H1 (cell line): ENCODE results near the gene PSMC4. TPM values are rescaled to one million over a fixed set of nuclear protein-coding genes. Genes with fewer than 3 reads are reported as not detected.

ENCODE experiments used
- CTCF ChIA-PET: fragments of 300-600 bp; sonication (Branson Sonifier 250); formaldehyde crosslinking; loops from one replicate; lab custom pipeline; 2021; ENCODE audit not compliant: partially characterized antibody; lab: Charles Lee
- POLR2A ChIA-PET: fragments of 300-600 bp; sonication (Branson Sonifier 250); formaldehyde crosslinking; loops from one replicate; lab custom pipeline; 2021; ENCODE audit warnings: inconsistent platforms; ENCODE audit not compliant: partially characterized antibody; lab: Charles Lee
- DNase-seq, 2 experiments: peaks; one replicate each; pipeline versions ENCODE4 v3.0.0 to v3.0.0-alpha.2; 2010 to 2022; ENCODE audit warnings: low spot score in 2 of 2, low read depth in 1 of 2, mixed read lengths in 1 of 2
- FAIRE-seq: peaks from 2 replicates; lab custom pipeline; 2011; peaks lifted over from hg19 to GRCh38; lab: Jason Lieb, UNC
- H2AFZ ChIP-seq: 2 replicates; pipeline ENCODE4 v1.8.1; 2012; ENCODE audit warnings: low read length, inconsistent platforms
- H2AK5ac ChIP-seq: 2 replicates; pipeline ENCODE4 v1.6.1; 2013; ENCODE audit warnings: low read depth, low read length
- H2BK120ac ChIP-seq: replicated peaks from 2 replicates; pipeline ENCODE3; 2013; ENCODE audit warnings: low read depth, low read length, inconsistent platforms
- H2BK12ac ChIP-seq: 2 replicates; pipeline ENCODE4 v1.6.1; 2013; ENCODE audit warnings: low read depth, low read length
- H2BK15ac ChIP-seq: 2 replicates; pipeline ENCODE4 v1.6.1; 2013; ENCODE audit warnings: low read length
- H2BK20ac ChIP-seq: 2 replicates; pipeline ENCODE4 v1.6.1; 2013; ENCODE audit warnings: low read length
- H2BK5ac ChIP-seq: 2 replicates; pipeline ENCODE4 v1.6.1; 2013; ENCODE audit warnings: low read depth, low read length
- H3K14ac ChIP-seq: 2 replicates; pipeline ENCODE4 v1.6.1; 2013; ENCODE audit warnings: inconsistent platforms; ENCODE audit not compliant: insufficient read length
- H3K18ac ChIP-seq: 2 replicates; pipeline ENCODE4 v1.6.1; 2013; ENCODE audit warnings: low read length; ENCODE audit errors: extremely low read depth
- H3K23ac ChIP-seq: 2 replicates; pipeline ENCODE4 v1.6.1; 2013; ENCODE audit warnings: inconsistent platforms; ENCODE audit not compliant: insufficient read length
- H3K23me2 ChIP-seq: 2 replicates; pipeline ENCODE4 v1.6.1; 2013; ENCODE audit warnings: low read depth, low read length
- H3K27ac ChIP-seq: 2 replicates; pipeline ENCODE4 v1.6.1; 2011; ENCODE audit warnings: low read depth, low read length, inconsistent platforms
- H3K27me3 ChIP-seq, 4 experiments: replicated peaks in 1 of 4; 1 replicate in 1 of 4; 2 replicates in 3 of 4; pipeline versions ENCODE4 v1.6.1 to v1.8.1; 2011 to 2013; ENCODE audit warnings: low read length in 3 of 4, mild to moderate bottlenecking in 3 of 4, inconsistent platforms in 2 of 4, mixed read lengths in 2 of 4, moderate library complexity in 1 of 4; ENCODE audit not compliant: control insufficient read depth in 3 of 4, insufficient read depth in 3 of 4; ENCODE audit errors: extremely low read depth in 1 of 4
- H3K36me3 ChIP-seq, 4 experiments: 2 replicates each; pipeline versions ENCODE4 v1.6.1 to v1.8.1; 2011 to 2013; ENCODE audit warnings: mild to moderate bottlenecking in 4 of 4, low read length in 3 of 4, moderate library complexity in 2 of 4, control low read depth in 1 of 4, inconsistent platforms in 1 of 4; ENCODE audit not compliant: insufficient read depth in 4 of 4, control insufficient read depth in 2 of 4
- H3K4ac ChIP-seq: replicated peaks from 2 replicates; pipeline ENCODE3; 2013; ENCODE audit warnings: low read length, low read depth, mixed read lengths, inconsistent platforms; ENCODE audit not compliant: insufficient read length
- H3K4me1 ChIP-seq, 4 experiments: replicated peaks in 1 of 4; 1 replicate in 1 of 4; 2 replicates in 3 of 4; pipeline versions ENCODE4 v1.6.1 to v1.8.1; 2011 to 2013; ENCODE audit warnings: low read length in 3 of 4, inconsistent platforms in 2 of 4, mixed read lengths in 1 of 4; ENCODE audit not compliant: insufficient read depth in 4 of 4, control insufficient read depth in 3 of 4
- H3K4me2 ChIP-seq, 2 experiments: 2 replicates each; pipeline versions ENCODE4 v1.6.1 to v1.8.1; 2011 to 2013; ENCODE audit warnings: low read depth in 2 of 2, low read length in 2 of 2, control low read depth in 1 of 2, inconsistent platforms in 1 of 2, mild to moderate bottlenecking in 1 of 2; ENCODE audit not compliant: insufficient read depth in 1 of 2
- H3K4me3 ChIP-seq, 4 experiments: fragments of 200-600, 300-600 bp in 1 of 4; sonication (generic), shearing (Covaris generic), sonication (Bioruptor Twin) in 1 of 4; 2 replicates each; pipeline versions ENCODE4 v1.5.1 to v1.8.1; 2011 to 2016; ENCODE audit warnings: low read length in 4 of 4, low read depth in 3 of 4, control low read depth in 2 of 4, inconsistent platforms in 2 of 4, mild to moderate bottlenecking in 2 of 4, mixed read lengths in 1 of 4, moderate library complexity in 1 of 4; ENCODE audit not compliant: insufficient read depth in 2 of 4; ENCODE audit errors: extremely low read depth in 1 of 4
- H3K56ac ChIP-seq: replicated peaks from 2 replicates; pipeline ENCODE3; 2013; ENCODE audit warnings: low read depth, mild to moderate bottlenecking, mixed read lengths, low read length, inconsistent platforms; ENCODE audit not compliant: insufficient read length
- H3K79me1 ChIP-seq: 2 replicates; pipeline ENCODE4 v1.6.1; 2013; ENCODE audit warnings: low read depth, low read length, control low read depth
- H3K79me2 ChIP-seq, 2 experiments: 2 replicates each; pipeline versions ENCODE4 v1.6.1 to v1.8.1; 2012 to 2013; ENCODE audit warnings: low read length in 2 of 2, mild to moderate bottlenecking in 2 of 2, inconsistent platforms in 1 of 2; ENCODE audit not compliant: insufficient read depth in 2 of 2, control insufficient read depth in 1 of 2
- H3K9ac ChIP-seq, 4 experiments: replicated peaks in 1 of 4; 1 replicate in 1 of 4; 2 replicates in 3 of 4; pipeline versions ENCODE4 v1.6.1 to v1.8.1; 2011 to 2013; ENCODE audit warnings: low read depth in 3 of 4, low read length in 3 of 4, control low read depth in 2 of 4, mild to moderate bottlenecking in 2 of 4, moderate library complexity in 2 of 4, inconsistent platforms in 1 of 4; ENCODE audit errors: extremely low read depth in 1 of 4
- H3K9me3 ChIP-seq, 2 experiments: 2 replicates each; pipeline versions ENCODE4 v1.6.1 to v1.8.1; 2012 to 2013; ENCODE audit warnings: mild to moderate bottlenecking in 2 of 2, moderate library complexity in 2 of 2, control low read depth in 1 of 2, inconsistent platforms in 1 of 2, low read depth in 1 of 2, low read length in 1 of 2, mixed read lengths in 1 of 2; ENCODE audit not compliant: insufficient read depth in 2 of 2
- H4K20me1 ChIP-seq, 2 experiments: replicated peaks in 1 of 2; 2 replicates each; pipeline versions ENCODE3 to v1.8.1; 2011 to 2013; ENCODE audit warnings: inconsistent platforms in 2 of 2, low read length in 2 of 2, mild to moderate bottlenecking in 1 of 2; ENCODE audit not compliant: insufficient read depth in 2 of 2, control insufficient read depth in 1 of 2
- H4K5ac ChIP-seq: 2 replicates; pipeline ENCODE4 v1.6.1; 2013; ENCODE audit warnings: low read length, low read depth, mixed read lengths, inconsistent platforms; ENCODE audit not compliant: insufficient read length
- H4K8ac ChIP-seq: 2 replicates; pipeline ENCODE4 v1.8.0; 2013; ENCODE audit warnings: mild to moderate bottlenecking, moderate library complexity, low read length, inconsistent platforms; ENCODE audit not compliant: insufficient read depth; ENCODE audit errors: extremely low read depth
- H4K91ac ChIP-seq: replicated peaks from 2 replicates; pipeline ENCODE3; 2013; ENCODE audit warnings: low read length, mixed read lengths, inconsistent platforms; ENCODE audit not compliant: insufficient read length
- HDAC2 ChIP-seq, 2 experiments: fragments of 300-600 bp in 1 of 2; sonication (generic) in 1 of 2; IDR thresholded peaks; 2 replicates each; pipeline ENCODE4 v1.6.1; 2011 to 2012; ENCODE audit warnings: low read depth in 2 of 2, low read length in 2 of 2, mild to moderate bottlenecking in 2 of 2, moderate library complexity in 2 of 2, borderline replicate concordance in 1 of 2, inconsistent platforms in 1 of 2
- JUN ChIP-seq: IDR thresholded peaks from 2 replicates; pipeline ENCODE4 v1.6.1; 2011; ENCODE audit warnings: low read depth, mild to moderate bottlenecking, improper control_type of control experiment, low read length
- MAX ChIP-seq: IDR thresholded peaks from 2 replicates; pipeline ENCODE4 v1.6.1; 2012; ENCODE audit warnings: inconsistent platforms
- PHF8 ChIP-seq: fragments of 200-600 bp; sonication (generic); conservative IDR thresholded peaks from 2 replicates; pipeline ENCODE4 v1.7.1; 2012; ENCODE audit warnings: low read depth, mild to moderate bottlenecking, inconsistent platforms, low read length, moderate library complexity
- RBBP5 ChIP-seq: IDR thresholded peaks from 2 replicates; pipeline ENCODE4 v1.7.1; 2012; ENCODE audit warnings: low read depth, mild to moderate bottlenecking, inconsistent platforms, low read length, moderate library complexity, borderline replicate concordance
- SAP30 ChIP-seq: fragments of 300-600 bp; sonication (generic); IDR thresholded peaks from 2 replicates; pipeline ENCODE4 v1.7.1; 2012; ENCODE audit warnings: low read length, moderate library complexity, mild to moderate bottlenecking, inconsistent platforms; ENCODE audit not compliant: insufficient read depth, insufficient replicate concordance
- SP1 ChIP-seq: IDR thresholded peaks from 2 replicates; pipeline ENCODE4 v1.6.1; 2011; ENCODE audit warnings: low read depth, low read length
- SUZ12 ChIP-seq: fragments of 200-600 bp; sonication (generic); IDR thresholded peaks from 2 replicates; pipeline ENCODE4 v1.6.1; 2012; ENCODE audit warnings: mild to moderate bottlenecking, inconsistent platforms, low read length, moderate library complexity, mixed read lengths
- ZNF274 ChIP-seq: IDR thresholded peaks from 2 replicates; pipeline ENCODE4 v1.7.0; 2012; ENCODE audit warnings: low read length, borderline replicate concordance; ENCODE audit errors: extremely low read depth
- WGBS, 2 experiments: shearing (Covaris generic) in 1 of 2; methylation state at CpG; one replicate each; pipeline versions ENCODE4 v1.1.6 to v1.1.7; 2013 to 2015; ENCODE audit warnings: low lambda C conversion rate in 2 of 2, mixed read lengths in 2 of 2, inconsistent platforms in 1 of 2, low coverage in 1 of 2, missing lambda C conversion rate in 1 of 2; ENCODE audit not compliant: insufficient replicate concordance in 2 of 2, insufficient coverage in 1 of 2, insufficient read length in 1 of 2; ENCODE audit errors: extremely low coverage in 1 of 2, missing lambda C conversion rate in 1 of 2; 5-methylcytosine and 5-hydroxymethylcytosine counted together
- polyA plus RNA-seq, 7 experiments: library from polyadenylated mRNA; depleted of rRNA in 3 of 7; stranded (reverse) in 5 of 7; unstranded in 2 of 7; fragments of >200 nt in 5 of 7; fragments of 200-250 nt in 2 of 7; gene quantifications; 1 replicate in 5 of 7; 2 replicates in 1 of 7; 4 replicates in 1 of 7; pipeline versions ENCODE4 v1.2.1 to v1.2.3, GENCODE V29; 2011 to 2013; ENCODE audit warnings: missing spikeins in 2 of 7, mixed read lengths in 2 of 7
- total RNA-seq: library from RNA; stranded (reverse); fragmentation: NEBNext Ultra II Directional; extraction: Animal tissue kit (Norgen Biotek cat#: 25700); gene quantifications from 2 replicates; pipeline ENCODE4 v1.2.1, GENCODE V29; 2021

The PSMC4 gene
- total and polyA plus RNA-seq, 2 of the 8 experiments (the other 6 are each of a cell fraction or from before 2014, with no cell fraction given): 116 to 126 TPM

- CTCF ChIA-PET: interaction anchor here (0.6 to 2.0 kb wide), 15 partner anchors 9 to 296 kb away, joined by 3 to 11 read pairs (median 3); partner anchors contain the start of genes TTC9B and ZNF780A
- no peak for FAIRE-seq
Observed at GRCh38 chr19:39969681-39970424, 1.1 kb upstream of the PSMC4 start.

More at GRCh38 chr19:39969681-39970424, 1.1 kb upstream of the PSMC4 start:
- no peak overlapping the region for H2BK120ac ChIP-seq
- H4K5ac ChIP-seq: no peak overlapping the region
- H2BK15ac ChIP-seq: no peak overlapping the region
- H2AFZ ChIP-seq: peak overlapping the region; percentile 29; the same call in 1 of the 2 replicates
- H3K9me3 ChIP-seq: no peaks in the 10 kb centered on the region
- peaks cover 3 to 21% of the 10 kb centered on the region in 2 experiments; a peak in 3 of 4 replicates for H3K79me2 ChIP-seq
- DNase-seq: no peak
- H3K56ac ChIP-seq: no peak overlapping the region
- H3K14ac ChIP-seq: no peak overlapping the region
- POLR2A ChIA-PET: interaction anchor here (0.6 to 2.8 kb wide), 14 partner anchors 9 to 222 kb away, joined by 3 to 8 read pairs (median 4); partner anchors contain the start of genes MAP3K10 and ZNF546
- H2AK5ac ChIP-seq: peak overlapping the region; percentile 85; the same call in 1 of the 2 replicates
- peak overlapping the region; percentile 45 for H4K91ac ChIP-seq
- no peaks in the 10 kb centered on the region for H3K27me3 ChIP-seq
- peaks cover 2 to 8% of the 10 kb centered on the region in 2 experiments for H4K20me1 ChIP-seq
- H3K23me2 ChIP-seq: peaks cover 5% of the 10 kb centered on the region
- H3K36me3 ChIP-seq: peaks cover 10 to 27% (median 15%) of the 10 kb centered on the region in 4 experiments
- H3K18ac ChIP-seq: 0 out of 2 replicates have a peak overlapping the region, but pooled peaks have one; percentile 32
- peak overlapping the region in 3 of 4 experiments; percentile 57 to 78 (median 77); a peak in 3 of 7 replicates for H3K9ac ChIP-seq
- H3K23ac ChIP-seq: no peak overlapping the region
- H4K8ac ChIP-seq: 0 out of 2 replicates have a peak overlapping the region, but pooled peaks have one; percentile 66
- H2BK5ac ChIP-seq: 0 out of 2 replicates have a peak overlapping the region, but pooled peaks have one; percentile 55
- H3K4me1 ChIP-seq: peaks cover 0 to 2% (median 0%) of the 10 kb centered on the region in 4 experiments; a peak in 1 of 7 replicates
- peak overlapping the region; percentile 55 to 71 for H3K4me2 ChIP-seq
- peak overlapping the region; percentile 66 to 98 (median 86) for H3K4me3 ChIP-seq
- 0 out of 2 replicates have a peak overlapping the region, but pooled peaks have one; percentile 17 for H2BK12ac ChIP-seq
- H2BK20ac ChIP-seq: no peak overlapping the region
- WGBS, 2 experiments: 72% methylated on average over 11 of the region's 13 CpGs; no CpG with 5 or more reads in 1 of the 2 experiments
- H3K79me1 ChIP-seq: peaks cover 6% of the 10 kb centered on the region; the same call in 1 of the 2 replicates
- no peak overlapping the region for H3K4ac ChIP-seq
- TF ChIP-seq SUZ12: no peak
- no peak for TF ChIP-seq ZNF274
- TF ChIP-seq SP1: no peak
- TF ChIP-seq SAP30: no peak
- no peak for TF ChIP-seq RBBP5
- no peak for TF ChIP-seq MAX
- no peak for TF ChIP-seq HDAC2 (IDR thresholded peaks at IDR 0.05; ENCODE audit: borderline replicate concordance in 1 of 2, low read depth in 2 of 2, low read length in 2 of 2)
- TF ChIP-seq PHF8: no peak
- TF ChIP-seq JUN: no peak
- H3K27ac ChIP-seq: 0 out of 2 replicates have a peak overlapping the region, but pooled peaks have one; percentile 38
